Measurements from ENCODE around the gene AK3.
A peak's percentile ranks its signal among the peaks of the same experiment; 100 is the strongest.
"Not testable (repeated sequence)": the region's sequence is repeated elsewhere in the genome, so short reads cannot be mapped to it uniquely, and the experiment has no call there.

AK3 gene

GRCh38 chr9:4780651-4781050 is 39.6 kb upstream of the AK3 start:
- DNase-seq (ENCODE audit: low read depth), result no peak
- no peak for TF ChIP-seq CTCF (conservative IDR thresholded peaks at IDR 0.05; ENCODE audit: low read length)
- no peak overlapping the region for H3K4me3 ChIP-seq (ENCODE audit: low read length)

DNA sequence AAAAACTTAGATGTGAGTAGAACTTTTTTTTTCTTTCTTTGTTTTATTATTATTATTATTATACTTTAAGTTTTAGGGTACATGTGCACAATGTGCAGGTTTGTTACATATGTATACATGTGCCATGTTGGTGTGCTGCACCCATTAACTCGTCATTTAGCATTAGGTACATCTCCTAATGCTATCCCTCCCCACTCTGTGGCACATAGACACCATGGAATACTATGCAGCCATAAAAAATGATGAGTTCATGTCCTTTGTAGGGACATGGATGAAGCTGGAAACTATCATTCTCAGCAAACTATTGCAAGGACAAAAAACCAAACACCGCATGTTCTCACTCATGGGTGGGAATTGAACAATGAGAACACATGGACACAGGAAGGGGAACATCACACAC is 34.0 kb upstream of the AK3 start:
- not testable (repeated sequence) for DNase-seq (ENCODE audit: low read depth); H3K4me3 ChIP-seq (ENCODE audit: low read length)

DNA sequence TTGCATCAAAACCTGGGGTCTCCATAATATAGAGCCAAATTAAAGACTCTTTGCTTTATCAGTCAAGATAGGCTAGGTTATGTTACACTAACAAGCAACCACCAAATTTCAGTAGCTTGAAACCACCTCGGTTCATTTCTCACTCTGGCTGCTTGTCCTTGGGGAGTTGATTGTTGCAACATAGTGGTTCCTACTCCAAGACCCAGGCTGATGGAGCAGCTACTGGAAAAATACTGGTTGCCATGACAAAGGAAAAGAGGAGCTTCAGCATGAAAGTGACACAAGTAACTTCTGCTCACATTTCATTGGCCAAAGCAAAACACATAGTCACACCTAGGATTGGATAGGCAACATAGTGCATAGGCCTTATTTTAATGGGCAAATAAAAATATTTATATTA is 33.2 kb upstream of the AK3 start:
- no peak for TF ChIP-seq CTCF (conservative IDR thresholded peaks at IDR 0.05; ENCODE audit: low read length)
- DNase-seq (ENCODE audit: low read depth), result peak; percentile 74
- no peak overlapping the region for H3K4me3 ChIP-seq (ENCODE audit: low read length)

DNA sequence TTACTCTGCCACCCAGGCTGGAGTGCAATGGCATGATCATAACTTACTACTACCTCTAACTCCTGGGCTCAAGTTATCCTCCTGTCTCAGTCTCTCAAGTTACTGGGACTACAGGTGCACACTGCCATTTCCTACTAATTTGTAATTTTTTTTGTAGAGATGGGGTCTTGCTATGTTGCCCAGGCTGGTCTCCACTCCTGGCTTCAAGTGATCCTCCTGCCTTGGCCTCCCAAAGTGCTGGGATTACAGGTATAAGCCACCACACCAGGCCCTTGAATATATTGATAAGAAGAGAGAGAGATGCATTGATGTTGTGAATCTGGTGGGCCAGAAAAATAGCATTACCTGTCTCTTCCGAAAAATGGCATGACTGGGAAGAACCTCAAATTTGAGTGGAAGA is 30.8 kb upstream of the AK3 start:
- no peak overlapping the region for H3K4me3 ChIP-seq (ENCODE audit: low read length)
- TF ChIP-seq CTCF (conservative IDR thresholded peaks at IDR 0.05; ENCODE audit: low read length), result no peak
- DNase-seq (ENCODE audit: low read depth), result no peak

DNA sequence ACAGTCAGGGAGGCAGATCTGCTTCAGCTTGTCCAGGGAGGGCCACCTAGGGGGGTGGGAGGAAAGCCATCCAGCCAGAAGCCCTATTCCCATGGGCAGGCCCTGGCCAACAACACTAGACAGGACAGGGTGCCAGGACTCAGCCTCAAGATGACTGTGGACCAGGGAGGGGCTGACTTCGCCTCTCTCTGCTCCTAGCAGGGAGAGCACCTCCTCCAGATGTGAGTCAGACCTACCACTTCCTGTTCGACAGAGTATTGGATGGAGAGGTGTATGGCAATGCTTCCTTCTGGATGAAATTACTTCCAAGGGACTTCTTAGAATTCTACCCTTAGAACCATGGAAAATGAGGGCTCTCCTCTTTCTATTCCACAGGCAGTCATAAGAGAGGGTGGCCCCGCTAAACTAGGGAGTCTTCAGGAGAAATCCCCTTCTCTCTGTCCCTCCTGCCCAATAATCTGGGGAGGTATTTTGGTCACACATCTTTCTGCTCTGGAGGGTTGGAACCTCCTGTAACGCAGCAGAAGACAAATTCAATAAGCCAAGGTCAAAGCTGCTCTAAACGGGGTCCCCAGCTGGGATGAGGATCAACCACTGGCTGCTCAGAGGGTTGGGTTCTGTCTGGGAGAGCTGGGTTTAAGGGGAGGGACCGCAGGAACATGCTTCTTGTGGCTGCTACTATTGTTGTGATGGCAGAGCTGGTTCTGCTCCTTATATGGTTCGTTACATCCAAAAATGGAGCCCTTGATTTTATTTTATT is 28.5 kb upstream of the AK3 start:
- no peak overlapping the region for H3K4me3 ChIP-seq (ENCODE audit: low read length)
- no peak for DNase-seq (ENCODE audit: low read depth)
- TF ChIP-seq CTCF (conservative IDR thresholded peaks at IDR 0.05; ENCODE audit: low read length), result no peak

DNA sequence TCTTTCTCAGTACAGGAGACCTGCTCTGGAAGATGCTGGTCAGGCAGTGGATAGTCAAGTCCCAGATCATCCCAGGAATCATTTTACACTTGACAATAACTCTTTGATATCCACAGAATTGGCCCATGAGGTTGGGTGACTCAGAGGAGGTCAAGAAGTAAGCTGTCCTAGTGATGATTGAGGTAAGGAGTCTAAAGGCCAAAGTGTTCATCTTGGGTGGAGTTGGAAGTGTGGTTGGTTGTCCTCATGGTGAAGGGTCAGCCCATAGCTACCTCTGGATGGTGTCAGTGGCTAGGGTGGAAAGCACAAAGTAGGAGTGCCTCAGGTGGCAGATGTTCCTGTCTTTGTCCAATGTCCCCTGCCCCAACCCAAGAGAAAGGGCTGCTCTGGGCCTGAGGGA is 27.7 kb upstream of the AK3 start:
- no peak for TF ChIP-seq CTCF (conservative IDR thresholded peaks at IDR 0.05; ENCODE audit: low read length)
- no peak for DNase-seq (ENCODE audit: low read depth)
- H3K4me3 ChIP-seq (ENCODE audit: low read length), result no peak overlapping the region

DNA sequence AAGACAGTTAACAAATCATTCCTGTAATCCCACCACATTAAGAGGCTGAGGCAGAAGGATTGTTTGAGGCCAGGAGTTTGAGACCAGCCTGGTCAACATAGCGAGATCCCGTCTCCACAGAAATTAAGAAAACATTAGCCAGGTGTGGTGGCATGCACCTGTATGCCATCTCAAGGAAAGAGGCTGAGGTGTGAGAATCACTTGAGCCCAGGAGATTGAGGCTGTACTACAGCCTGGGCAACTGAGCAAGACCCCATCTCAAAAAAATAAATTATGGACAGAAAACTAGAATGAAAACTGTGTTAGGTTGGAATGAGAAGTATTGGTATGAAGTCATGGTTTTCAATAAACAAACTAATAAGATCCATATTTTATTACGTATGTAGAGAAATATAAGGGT is 23.0 kb upstream of the AK3 start:
- no peak overlapping the region for H3K4me3 ChIP-seq (ENCODE audit: low read length)
- TF ChIP-seq CTCF (conservative IDR thresholded peaks at IDR 0.05; ENCODE audit: low read length), result no peak
- no peak for DNase-seq (ENCODE audit: low read depth)

Measured in AG10803 (cell line).